Hepatocyte (in vitro differentiated cells): ENCODE measurements around the gene DOCK4. TPM values are rescaled to one million over a fixed set of nuclear protein-coding genes. Genes with fewer than 3 reads are reported as not detected.

Experiments
- DNase-seq: peaks from one replicate; pipeline ENCODE4 v3.0.0-alpha.2; 2016; ENCODE audit warnings: low spot score
- H2AFZ ChIP-seq: fragments of 200-600 bp; sonication (generic); 2 replicates; pipeline ENCODE4 v1.6.0; 2016; ENCODE audit warnings: antibody characterized with exemption, mild to moderate bottlenecking
- H3K27ac ChIP-seq: fragments of 200-600 bp; sonication (generic); 2 replicates; pipeline ENCODE4 v1.5.1; 2016; ENCODE audit warnings: mild to moderate bottlenecking
- H3K27me3 ChIP-seq: fragments of 200-600 bp; sonication (generic); 2 replicates; pipeline ENCODE4 v1.6.1; 2016
- H3K36me3 ChIP-seq: fragments of 200-600 bp; sonication (generic); replicated peaks from 2 replicates; pipeline ENCODE4 v1.5.1; 2016; ENCODE audit warnings: low read depth; ENCODE audit not compliant: insufficient read depth
- H3K4me1 ChIP-seq: fragments of 200-600 bp; sonication (generic); 2 replicates; pipeline ENCODE4 v1.5.1; 2016; ENCODE audit warnings: mild to moderate bottlenecking, moderate library complexity; ENCODE audit not compliant: insufficient read depth
- H3K4me2 ChIP-seq: fragments of 200-600 bp; sonication (generic); 2 replicates; pipeline ENCODE4 v1.6.0; 2016
- H3K4me3 ChIP-seq: fragments of 200-600 bp; sonication (generic); 2 replicates; pipeline ENCODE4 v1.5.1; 2016; ENCODE audit warnings: mild to moderate bottlenecking
- H3K79me2 ChIP-seq: fragments of 200-600 bp; sonication (generic); 2 replicates; pipeline ENCODE4 v1.6.0; 2017; ENCODE audit warnings: mild to moderate bottlenecking
- H3K9me2 ChIP-seq: fragments of 200-600 bp; sonication (generic); replicated peaks from 2 replicates; pipeline ENCODE4 v1.6.0; 2017; ENCODE audit warnings: mild to moderate bottlenecking; ENCODE audit not compliant: insufficient read depth
- H3K9me3 ChIP-seq: fragments of 200-600 bp; sonication (generic); 2 replicates; pipeline ENCODE4 v1.5.1; 2016; ENCODE audit warnings: low read depth, mild to moderate bottlenecking
- H4K20me1 ChIP-seq: fragments of 200-600 bp; sonication (generic); 2 replicates; pipeline ENCODE4 v1.6.0; 2016; ENCODE audit warnings: mild to moderate bottlenecking; ENCODE audit not compliant: insufficient read depth, poor library complexity, severe bottlenecking
- EZH2 ChIP-seq: fragments of 200-600 bp; sonication (generic); IDR thresholded peaks from 2 replicates; pipeline ENCODE4 v1.6.1; 2016; ENCODE audit warnings: antibody characterized with exemption, mild to moderate bottlenecking, borderline replicate concordance
- EZH2phosphoT487 ChIP-seq: fragments of 200-600 bp; sonication (generic); IDR thresholded peaks from one replicate; pipeline ENCODE4 v1.6.1; 2018; ENCODE audit warnings: antibody characterized with exemption, mild to moderate bottlenecking, low read depth, moderate library complexity; ENCODE audit not compliant: unreplicated experiment, severe bottlenecking
- WGBS: methylation state at CpG from one replicate; pipeline ENCODE4 v1.1.6; 2016; ENCODE audit warnings: low lambda C conversion rate; ENCODE audit errors: missing lambda C conversion rate; 5-methylcytosine and 5-hydroxymethylcytosine counted together
- polyA plus RNA-seq: library from polyadenylated mRNA; unstranded; fragments of >200 nt; fragmentation: Nextera tagmentation; extraction: Ambion mirVana; gene quantifications from 2 replicates; pipeline ENCODE4 v1.2.1, GENCODE V29; 2016
- total RNA-seq: library from RNA; depleted of rRNA; stranded (reverse); fragments of >200 nt; gene quantifications from 2 replicates; pipeline ENCODE4 v1.2.3, GENCODE V29; 2014
- TF ChIP-seq, protein P1 (sequence below): fragments of 200-600 bp; sonication (generic); IDR thresholded peaks from 2 replicates; pipeline ENCODE4 v1.5.1; 2016; ENCODE audit warnings: antibody characterized with exemption, mild to moderate bottlenecking; ENCODE audit not compliant: poor library complexity

Gene DOCK4
- total and polyA plus RNA-seq, 2 experiments from 2014 or later = 4.4 to 22.9 TPM

DNA sequence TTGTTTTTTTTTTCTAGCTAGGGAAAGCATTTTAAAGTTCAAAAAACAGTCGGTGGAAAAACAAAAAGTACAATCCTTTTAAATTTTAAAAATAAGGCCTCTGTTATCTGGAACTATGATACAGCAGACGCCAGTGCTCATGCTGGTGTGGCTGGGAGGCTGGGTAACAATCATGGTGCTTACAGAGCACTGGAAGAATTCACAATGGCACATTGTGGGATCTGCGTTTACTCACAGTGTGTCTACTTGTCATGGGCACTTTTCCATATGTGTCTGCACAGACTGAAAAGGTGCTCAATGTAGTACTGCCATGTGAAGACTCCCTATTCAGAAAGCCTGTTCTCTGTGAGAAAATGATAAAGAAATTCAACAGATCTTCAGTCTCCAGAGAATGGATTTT, 365.7 kb downstream of the DOCK4 start:
- no peaks in the 10 kb centered on the region for H3K79me2 ChIP-seq
- no peaks in the 10 kb centered on the region for H4K20me1 ChIP-seq
- 60% methylated on average over 3 of the region's 3 CpGs for WGBS
- no peak overlapping the region for H3K4me3 ChIP-seq
- no peak for DNase-seq
- no peak overlapping the region for H2AFZ ChIP-seq
- no peak for TF ChIP-seq EZH2
- no peak for TF ChIP-seq EZH2phosphoT487
- TF ChIP-seq, protein P1, sequence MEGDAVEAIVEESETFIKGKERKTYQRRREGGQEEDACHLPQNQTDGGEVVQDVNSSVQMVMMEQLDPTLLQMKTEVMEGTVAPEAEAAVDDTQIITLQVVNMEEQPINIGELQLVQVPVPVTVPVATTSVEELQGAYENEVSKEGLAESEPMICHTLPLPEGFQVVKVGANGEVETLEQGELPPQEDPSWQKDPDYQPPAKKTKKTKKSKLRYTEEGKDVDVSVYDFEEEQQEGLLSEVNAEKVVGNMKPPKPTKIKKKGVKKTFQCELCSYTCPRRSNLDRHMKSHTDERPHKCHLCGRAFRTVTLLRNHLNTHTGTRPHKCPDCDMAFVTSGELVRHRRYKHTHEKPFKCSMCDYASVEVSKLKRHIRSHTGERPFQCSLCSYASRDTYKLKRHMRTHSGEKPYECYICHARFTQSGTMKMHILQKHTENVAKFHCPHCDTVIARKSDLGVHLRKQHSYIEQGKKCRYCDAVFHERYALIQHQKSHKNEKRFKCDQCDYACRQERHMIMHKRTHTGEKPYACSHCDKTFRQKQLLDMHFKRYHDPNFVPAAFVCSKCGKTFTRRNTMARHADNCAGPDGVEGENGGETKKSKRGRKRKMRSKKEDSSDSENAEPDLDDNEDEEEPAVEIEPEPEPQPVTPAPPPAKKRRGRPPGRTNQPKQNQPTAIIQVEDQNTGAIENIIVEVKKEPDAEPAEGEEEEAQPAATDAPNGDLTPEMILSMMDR = no peak
- H3K36me3 ChIP-seq = no peaks in the 10 kb centered on the region
- peaks cover 6% of the 10 kb centered on the region for H3K4me1 ChIP-seq
- H3K4me2 ChIP-seq = no peak overlapping the region
- H3K27me3 ChIP-seq = no peaks in the 10 kb centered on the region
- H3K9me2 ChIP-seq = no peaks in the 10 kb centered on the region
- no peaks in the 10 kb centered on the region for H3K9me3 ChIP-seq
- H3K27ac ChIP-seq = no peak overlapping the region

DNA sequence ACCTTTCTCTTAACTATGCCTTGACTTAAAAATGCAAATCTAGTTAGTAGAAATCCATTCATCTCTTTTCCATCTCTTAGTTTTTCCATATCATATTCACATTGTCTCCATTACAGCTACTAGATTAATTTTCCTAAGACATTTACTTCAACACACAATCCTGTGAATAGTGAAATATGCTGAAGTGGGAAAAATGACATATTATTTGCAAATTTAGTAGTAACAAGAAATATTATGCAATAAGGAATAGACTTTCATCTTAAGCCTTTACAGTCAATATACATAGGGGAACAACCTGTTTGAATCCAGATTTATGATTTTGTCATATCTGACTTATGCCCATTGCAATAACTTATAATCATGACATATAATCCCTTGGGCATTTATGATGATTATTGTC, 366.9 kb downstream of the DOCK4 start:
- no peak for DNase-seq
- TF ChIP-seq EZH2phosphoT487 (no peak), EZH2 (no peak)
- TF ChIP-seq, protein P1 = no peak
- Histone ChIP-seq H3K79me2 (no peaks in the 10 kb centered on the region), H3K27ac (no peak overlapping the region), H4K20me1 (no peaks in the 10 kb centered on the region), H3K27me3 (no peaks in the 10 kb centered on the region), H3K9me2 (no peaks in the 10 kb centered on the region), H2AFZ (no peak overlapping the region), H3K4me1 (no peaks in the 10 kb centered on the region), H3K4me2 (no peak overlapping the region), H3K9me3 (no peaks in the 10 kb centered on the region), H3K4me3 (no peak overlapping the region), H3K36me3 (no peaks in the 10 kb centered on the region)

DNA sequence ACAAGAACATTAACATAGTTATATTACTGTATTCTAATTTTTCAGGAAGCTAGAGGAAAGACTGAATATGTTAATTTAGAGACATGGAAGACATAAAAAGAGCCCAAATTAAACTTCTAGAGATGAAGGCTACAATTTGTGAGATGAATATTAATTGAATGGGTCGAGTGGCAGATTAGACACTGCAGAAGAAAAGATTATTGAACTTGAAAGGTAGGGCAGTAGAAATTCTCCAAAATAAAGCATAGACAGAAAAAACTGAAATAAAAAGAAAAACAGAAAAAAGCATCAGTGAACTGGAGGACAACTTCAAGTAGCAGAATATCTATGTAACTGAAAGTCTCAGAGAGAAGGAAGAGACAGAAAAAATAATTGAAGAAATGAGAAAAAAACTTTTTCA, 369.6 kb downstream of the DOCK4 start:
- TF ChIP-seq EZH2 (no peak), EZH2phosphoT487 (no peak)
- TF ChIP-seq, protein P1 = no peak
- Histone ChIP-seq H3K27ac (no peak overlapping the region), H3K9me2 (no peaks in the 10 kb centered on the region), H3K9me3 (no peaks in the 10 kb centered on the region), H3K79me2 (no peaks in the 10 kb centered on the region), H3K4me1 (no peaks in the 10 kb centered on the region), H3K27me3 (no peaks in the 10 kb centered on the region), H4K20me1 (no peaks in the 10 kb centered on the region), H3K36me3 (no peaks in the 10 kb centered on the region), H3K4me3 (no peak overlapping the region), H2AFZ (no peak overlapping the region), H3K4me2 (no peak overlapping the region)
- 89% methylated on average over 1 of the region's 1 CpG for WGBS
- DNase-seq = no peak

DNA sequence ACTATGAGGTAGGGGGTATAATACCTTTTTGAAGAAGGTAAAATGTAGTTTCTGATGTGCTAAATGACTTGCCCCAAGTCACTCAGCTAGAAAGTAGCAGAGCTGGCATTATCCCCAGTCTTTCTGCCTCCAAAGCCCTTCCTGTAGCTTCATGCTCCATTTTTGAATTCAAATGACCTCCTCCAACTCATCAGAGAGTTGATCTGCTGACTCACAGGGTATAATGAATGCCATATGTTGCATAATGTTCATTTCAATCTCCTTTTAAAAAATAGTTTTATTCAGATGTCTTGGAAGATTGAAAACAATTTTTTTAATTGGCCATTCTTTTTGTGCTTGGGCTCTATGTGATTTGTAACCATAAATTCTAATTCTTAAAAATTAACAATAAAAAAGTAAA, 371.1 kb downstream of the DOCK4 start:
- DNase-seq = no peak
- H3K4me2 ChIP-seq = no peak overlapping the region
- H3K4me1 ChIP-seq = no peaks in the 10 kb centered on the region
- no peak overlapping the region for H3K4me3 ChIP-seq
- H3K27ac ChIP-seq = no peak overlapping the region
- H3K27me3 ChIP-seq = no peaks in the 10 kb centered on the region
- no peaks in the 10 kb centered on the region for H4K20me1 ChIP-seq
- no peak overlapping the region for H2AFZ ChIP-seq
- TF ChIP-seq, protein P1 = no peak
- TF ChIP-seq EZH2 (no peak), EZH2phosphoT487 (no peak)
- no peaks in the 10 kb centered on the region for H3K9me2 ChIP-seq
- H3K36me3 ChIP-seq = no peaks in the 10 kb centered on the region
- H3K79me2 ChIP-seq = no peaks in the 10 kb centered on the region
- no peaks in the 10 kb centered on the region for H3K9me3 ChIP-seq
